Measurements from ENCODE around the gene CDH13. TPM values are rescaled to one million over a fixed set of nuclear protein-coding genes. Genes with fewer than 3 reads are reported as not detected.

CDH13 gene
- total and polyA plus RNA-seq, 5 donors: 20.7 to 123 (median 93.6) TPM

DNA sequence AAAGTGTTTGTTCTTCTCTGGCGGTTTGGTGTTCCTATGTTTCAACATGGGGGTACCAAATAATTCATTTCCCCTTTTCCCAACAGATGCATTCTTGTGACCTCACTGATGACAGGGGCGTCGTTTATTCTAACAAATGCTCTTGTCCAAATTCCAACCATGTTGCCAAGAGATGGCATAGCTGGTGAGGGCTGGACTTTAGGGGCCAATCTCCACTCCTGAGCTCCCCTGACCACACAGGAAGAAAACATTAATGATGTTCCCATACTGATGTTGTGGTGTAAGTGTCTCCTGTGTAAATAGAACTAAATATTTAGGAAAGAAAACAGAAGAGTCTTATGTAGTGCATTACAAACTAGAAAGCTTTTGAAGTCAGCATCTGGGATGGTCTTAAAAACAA lies 431.6 kb downstream of the CDH13 start:
- DNase-seq: no peak
- intact Hi-C loops (cut with DNase I): no loop called here
- peaks cover 2% of the 10 kb centered on the region for H3K4me1 ChIP-seq (ENCODE audit: control insufficient read depth, insufficient read depth, low read length)
- no peaks in the 10 kb centered on the region for H3K9me3 ChIP-seq (ENCODE audit: control insufficient read depth, low read length)
- H3K4me3 ChIP-seq (ENCODE audit: low read length): no peak overlapping the region
- no peak for ATAC-seq
- H3K27me3 ChIP-seq (ENCODE audit: control insufficient read depth, insufficient read depth): no peaks in the 10 kb centered on the region
- no peak overlapping the region for H3K27ac ChIP-seq (ENCODE audit: low read length)
- WGBS: 82% methylated on average over 3 of the region's 3 CpGs

DNA sequence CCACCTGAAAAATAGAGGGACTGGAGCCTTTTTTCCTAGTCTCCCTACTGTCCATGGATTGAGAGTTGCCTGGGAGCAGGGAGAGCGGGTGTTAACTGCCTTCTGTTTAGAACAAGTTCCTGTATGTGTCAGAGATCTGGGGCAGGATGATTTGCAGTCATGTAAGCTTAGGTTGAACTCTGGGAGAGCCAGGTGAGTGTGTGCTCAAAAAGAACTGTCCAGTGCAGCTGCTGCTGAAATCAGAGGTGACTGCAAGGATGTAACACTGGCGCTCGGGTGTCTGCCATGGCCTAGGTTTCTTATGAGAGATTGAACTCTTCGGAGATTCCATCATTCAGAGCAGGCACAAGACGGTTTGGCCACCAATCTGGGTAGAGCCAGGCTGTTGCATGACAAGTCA lies 432.5 kb downstream of the CDH13 start:
- ATAC-seq: no peak
- H3K4me1 ChIP-seq (ENCODE audit: control insufficient read depth, insufficient read depth, low read length): peaks cover 4% of the 10 kb centered on the region
- H3K27ac ChIP-seq (ENCODE audit: low read length): no peak overlapping the region
- no peak for DNase-seq
- no peaks in the 10 kb centered on the region for H3K9me3 ChIP-seq (ENCODE audit: control insufficient read depth, low read length)
- no peaks in the 10 kb centered on the region for H3K27me3 ChIP-seq (ENCODE audit: control insufficient read depth, insufficient read depth)
- H3K4me3 ChIP-seq (ENCODE audit: low read length): no peak overlapping the region
- intact Hi-C loops (cut with DNase I): no loop called here
- WGBS: 91% methylated on average over 5 of the region's 5 CpGs

- Histone ChIP-seq H3K9me3 (ENCODE audit: control insufficient read depth, low read length) (no peaks in the 10 kb centered on the region), H3K4me3 (ENCODE audit: low read length) (no peak overlapping the region), H3K27ac (ENCODE audit: low read length) (no peak overlapping the region), H3K27me3 (ENCODE audit: control insufficient read depth, insufficient read depth) (no peaks in the 10 kb centered on the region), H3K4me1 (ENCODE audit: control insufficient read depth, insufficient read depth, low read length) (peaks cover 6% of the 10 kb centered on the region)
- ATAC-seq (no peak), DNase-seq (no peak)
- intact Hi-C loops (cut with DNase I): no loop called here
- 85% methylated on average over 3 of the region's 3 CpGs for WGBS
Measured at GRCh38 chr16:83066011-83066410, 439.2 kb downstream of the CDH13 start.

DNA sequence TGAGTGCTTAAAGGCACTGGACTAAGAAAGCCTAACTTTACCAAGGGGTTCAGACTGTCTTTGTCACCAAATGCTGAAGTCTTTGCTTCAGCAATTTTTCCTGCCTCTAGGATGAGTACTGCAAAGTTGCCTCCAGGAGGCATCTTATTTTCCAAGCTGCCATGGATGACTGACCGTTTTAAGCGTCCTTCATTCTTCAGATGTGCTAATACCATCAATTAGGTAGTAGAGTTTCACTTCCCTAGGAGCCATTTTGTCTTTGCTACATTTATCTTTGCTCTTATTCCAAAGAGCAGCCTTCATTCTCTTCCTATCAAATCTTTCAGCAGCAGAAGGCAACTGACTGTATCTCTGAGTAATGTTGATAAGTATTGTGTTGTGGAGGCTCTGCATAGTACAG lies 440.1 kb downstream of the CDH13 start:
- DNase-seq: no peak
- Histone ChIP-seq H3K4me3 (ENCODE audit: low read length) (no peak overlapping the region), H3K4me1 (ENCODE audit: control insufficient read depth, insufficient read depth, low read length) (peaks cover 4% of the 10 kb centered on the region), H3K9me3 (ENCODE audit: control insufficient read depth, low read length) (no peaks in the 10 kb centered on the region), H3K27ac (ENCODE audit: low read length) (no peak overlapping the region), H3K27me3 (ENCODE audit: control insufficient read depth, insufficient read depth) (no peaks in the 10 kb centered on the region)
- no peak for ATAC-seq
- WGBS: 63% methylated on average over 2 of the region's 2 CpGs
- intact Hi-C loops (cut with DNase I): no loop called here

GRCh38 chr16:83068686-83069085 lies 441.9 kb downstream of the CDH13 start:
- Histone ChIP-seq H3K9me3 (ENCODE audit: control insufficient read depth, low read length) (no peaks in the 10 kb centered on the region), H3K4me1 (ENCODE audit: control insufficient read depth, insufficient read depth, low read length) (peaks cover 3% of the 10 kb centered on the region), H3K27ac (ENCODE audit: low read length) (no peak overlapping the region), H3K27me3 (ENCODE audit: control insufficient read depth, insufficient read depth) (no peaks in the 10 kb centered on the region), H3K4me3 (ENCODE audit: low read length) (no peak overlapping the region)
- 0% methylated on average over 1 of the region's 1 CpG for WGBS
- ATAC-seq (peak in 1 of 2 donors; percentile 50), DNase-seq (no peak)
- intact Hi-C loops (cut with DNase I): no loop called here

DNA sequence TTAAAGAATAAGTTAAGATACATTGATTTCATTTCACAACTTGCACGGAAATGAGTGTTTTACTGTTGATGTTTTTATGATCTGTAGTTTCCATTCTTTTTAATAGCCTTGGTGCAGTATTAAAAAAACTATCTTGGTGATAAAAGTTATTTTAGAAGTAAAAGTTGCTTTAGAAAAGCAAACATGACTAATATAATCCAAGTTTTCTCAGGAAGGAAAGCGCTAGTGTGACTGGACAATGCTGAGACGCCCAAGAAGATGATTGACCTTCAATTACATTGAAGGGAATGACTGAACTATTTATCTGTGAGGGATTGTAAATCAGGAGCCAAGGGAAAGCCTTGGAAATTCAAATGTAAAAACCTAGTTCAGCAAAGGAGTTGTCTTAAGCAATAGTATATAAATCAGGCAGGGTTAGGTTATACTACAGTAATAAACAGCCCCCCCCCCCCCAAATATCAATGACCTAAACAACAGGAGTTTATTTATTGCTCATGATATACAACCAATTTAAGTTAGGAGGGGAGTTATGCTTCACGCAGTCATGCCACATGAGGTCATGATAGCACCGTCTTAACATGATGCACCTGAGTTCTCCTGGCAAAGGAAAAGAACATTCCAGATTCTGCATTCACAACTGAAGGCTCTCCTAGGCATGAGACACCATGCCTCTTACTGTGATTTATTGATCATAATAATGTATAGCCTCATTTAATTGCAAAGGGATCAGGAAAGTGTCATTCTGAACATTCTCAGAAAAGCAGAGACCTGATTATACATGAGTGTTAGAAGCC lies 443.8 kb downstream of the CDH13 start:
- Histone ChIP-seq H3K27me3 (ENCODE audit: control insufficient read depth, insufficient read depth) (no peaks in the 10 kb centered on the region), H3K9me3 (ENCODE audit: control insufficient read depth, low read length) (no peaks in the 10 kb centered on the region), H3K4me1 (ENCODE audit: control insufficient read depth, insufficient read depth, low read length) (peaks cover 2% of the 10 kb centered on the region), H3K4me3 (ENCODE audit: low read length) (no peak overlapping the region), H3K27ac (ENCODE audit: low read length) (no peak overlapping the region)
- intact Hi-C loops (cut with DNase I): no loop called here
- DNase-seq (no peak), ATAC-seq (peak in 1 of 2 donors; percentile 28)
- WGBS: 74% methylated on average over 5 of the region's 5 CpGs

DNA sequence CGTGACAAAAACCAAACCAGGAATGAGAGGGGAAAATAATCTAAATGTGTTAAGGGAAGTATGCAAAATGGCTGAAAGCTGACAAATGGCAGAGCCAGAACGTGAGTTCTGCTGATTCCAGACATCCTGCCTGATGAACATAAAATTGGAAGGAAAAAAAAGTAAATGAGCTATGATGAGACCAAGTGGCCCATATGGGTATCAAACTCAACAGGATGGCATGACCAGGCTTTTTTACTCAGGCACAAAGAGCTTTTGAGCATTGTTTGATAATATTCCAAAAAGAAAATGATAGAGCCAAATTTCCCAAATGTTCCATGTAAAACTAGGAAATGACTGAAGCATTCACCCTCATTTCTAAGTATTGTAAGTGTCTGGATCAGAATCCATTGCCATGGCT lies 449.2 kb downstream of the CDH13 start:
- H3K9me3 ChIP-seq (ENCODE audit: control insufficient read depth, low read length): no peaks in the 10 kb centered on the region
- intact Hi-C loops (cut with DNase I): no loop called here
- no peaks in the 10 kb centered on the region for H3K4me1 ChIP-seq (ENCODE audit: control insufficient read depth, insufficient read depth, low read length)
- 56% methylated on average over 2 of the region's 2 CpGs for WGBS
- no peaks in the 10 kb centered on the region for H3K27me3 ChIP-seq (ENCODE audit: control insufficient read depth, insufficient read depth)
- no peak overlapping the region for H3K27ac ChIP-seq (ENCODE audit: low read length)
- ATAC-seq (no peak), DNase-seq (no peak)
- H3K4me3 ChIP-seq (ENCODE audit: low read length): no peak overlapping the region

DNA sequence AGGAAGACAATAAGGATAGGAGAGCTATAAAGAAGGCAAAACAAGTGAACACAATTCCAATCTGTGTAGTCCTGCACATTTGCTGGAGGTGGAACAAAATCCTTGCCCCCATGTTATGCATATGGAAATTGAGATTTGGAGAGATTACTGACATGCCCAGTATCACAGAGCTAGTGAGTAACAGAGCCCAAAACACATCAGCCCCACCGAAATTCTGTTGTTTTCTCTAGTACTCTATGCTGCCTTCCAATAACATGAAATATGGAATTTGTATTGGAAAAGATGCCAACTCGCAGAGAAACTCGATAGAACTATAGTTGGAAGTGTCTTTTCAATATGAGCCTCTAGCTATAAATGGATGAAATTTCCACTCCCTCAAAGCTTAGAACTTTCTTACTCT lies 456.6 kb downstream of the CDH13 start:
- WGBS: 88% methylated on average over 3 of the region's 3 CpGs
- H3K9me3 ChIP-seq (ENCODE audit: control insufficient read depth, low read length): no peaks in the 10 kb centered on the region
- DNase-seq (no peak), ATAC-seq (no peak)
- H3K27ac ChIP-seq (ENCODE audit: low read length): no peak overlapping the region
- H3K27me3 ChIP-seq (ENCODE audit: control insufficient read depth, insufficient read depth): no peaks in the 10 kb centered on the region
- intact Hi-C loops (cut with DNase I): no loop called here
- no peaks in the 10 kb centered on the region for H3K4me1 ChIP-seq (ENCODE audit: control insufficient read depth, insufficient read depth, low read length)
- H3K4me3 ChIP-seq (ENCODE audit: low read length): no peak overlapping the region

DNA sequence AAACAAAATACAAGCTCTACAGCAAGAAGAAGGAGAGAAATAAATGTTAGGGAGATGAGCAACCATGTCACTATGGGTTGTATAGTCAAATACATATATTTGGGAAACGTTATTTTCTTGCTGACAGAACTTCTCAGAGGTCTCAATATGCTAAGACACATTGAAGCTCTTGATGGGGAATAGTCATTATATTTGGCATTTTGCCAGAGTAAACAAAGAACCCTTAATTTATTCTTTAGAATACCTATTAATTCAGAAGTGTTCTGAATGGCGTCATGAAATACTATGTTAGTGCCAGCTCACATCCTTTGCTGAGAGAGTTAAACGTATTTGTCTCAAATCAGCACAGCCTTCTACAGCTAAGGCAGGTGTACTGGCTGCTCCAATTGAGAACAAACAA lies 458.9 kb downstream of the CDH13 start:
- intact Hi-C loops (cut with DNase I): no loop called here
- DNase-seq (no peak), ATAC-seq (no peak)
- H3K4me3 ChIP-seq (ENCODE audit: low read length): no peak overlapping the region
- WGBS: 71% methylated on average over 3 of the region's 3 CpGs
- H3K4me1 ChIP-seq (ENCODE audit: control insufficient read depth, insufficient read depth, low read length): no peaks in the 10 kb centered on the region
- H3K27me3 ChIP-seq (ENCODE audit: control insufficient read depth, insufficient read depth): no peaks in the 10 kb centered on the region
- H3K27ac ChIP-seq (ENCODE audit: low read length): no peak overlapping the region
- no peaks in the 10 kb centered on the region for H3K9me3 ChIP-seq (ENCODE audit: control insufficient read depth, low read length)

DNA sequence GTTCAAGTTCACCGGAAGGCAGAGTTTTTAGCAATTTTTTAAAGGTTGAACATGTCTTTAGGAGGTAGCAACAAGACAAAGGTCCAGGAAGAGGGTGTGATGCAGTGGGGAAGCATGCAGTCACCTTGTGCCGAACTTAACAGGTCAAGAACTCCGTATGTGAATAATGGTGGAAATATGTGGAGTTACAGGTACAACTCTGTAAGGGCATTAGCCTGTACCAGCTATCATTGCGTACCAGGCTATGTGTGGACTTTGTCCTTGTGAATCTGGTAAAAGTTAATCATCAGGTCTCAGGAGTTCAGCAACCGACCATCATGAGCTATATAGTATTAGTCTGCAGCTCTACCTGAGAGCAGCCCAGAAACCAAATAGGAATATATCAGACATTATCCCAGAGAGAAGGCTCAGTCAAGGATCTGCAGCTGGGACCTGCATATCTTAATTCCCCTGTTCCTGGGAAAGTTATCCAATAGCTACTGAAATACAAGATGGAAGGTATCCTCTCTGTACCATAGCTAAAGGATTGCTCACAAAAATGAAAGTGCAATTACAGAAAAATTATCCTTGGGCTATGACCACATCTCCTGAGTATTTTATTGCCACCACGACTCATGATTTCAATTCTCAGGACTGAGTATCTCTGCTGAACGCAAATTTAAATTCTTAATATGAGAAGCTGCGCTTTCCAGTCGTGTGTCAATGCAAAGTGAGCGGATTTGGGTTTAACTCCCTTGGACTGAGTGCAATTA lies 469.3 kb downstream of the CDH13 start:
- Histone ChIP-seq H3K27ac (ENCODE audit: low read length) (no peak overlapping the region), H3K4me1 (ENCODE audit: control insufficient read depth, insufficient read depth, low read length) (no peaks in the 10 kb centered on the region), H3K9me3 (ENCODE audit: control insufficient read depth, low read length) (no peaks in the 10 kb centered on the region), H3K4me3 (ENCODE audit: low read length) (no peak overlapping the region), H3K27me3 (ENCODE audit: control insufficient read depth, insufficient read depth) (no peaks in the 10 kb centered on the region)
- WGBS: 81% methylated on average over 10 of the region's 10 CpGs
- ATAC-seq (no peak), DNase-seq (no peak)
- intact Hi-C loops (cut with DNase I): no loop called here

DNA sequence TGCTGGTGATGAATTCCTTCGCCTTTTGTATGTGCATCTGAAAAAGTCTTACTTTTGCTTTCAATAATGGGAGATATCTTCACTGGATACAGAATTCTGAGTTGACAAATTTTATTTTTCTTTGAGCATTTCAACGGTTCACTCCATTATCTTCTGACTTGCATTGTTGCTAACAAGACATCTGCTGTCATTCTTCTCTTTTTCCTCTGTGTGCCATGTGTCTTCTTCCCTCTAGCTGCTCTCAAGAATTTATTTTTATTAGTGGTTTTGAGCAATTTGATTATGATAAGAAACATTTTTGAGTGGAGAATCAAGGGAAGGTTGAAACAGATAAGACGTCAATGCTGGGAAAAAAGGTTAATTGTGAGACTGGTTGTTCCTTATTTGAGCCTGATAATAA lies 471.8 kb downstream of the CDH13 start:
- no peak for ATAC-seq
- H3K27me3 ChIP-seq (ENCODE audit: control insufficient read depth, insufficient read depth): no peaks in the 10 kb centered on the region
- no peak overlapping the region for H3K4me3 ChIP-seq (ENCODE audit: low read length)
- no peak overlapping the region for H3K27ac ChIP-seq (ENCODE audit: low read length)
- 92% methylated on average over 3 of the region's 3 CpGs for WGBS
- DNase-seq: no peak
- intact Hi-C loops (cut with DNase I): no loop called here
- no peaks in the 10 kb centered on the region for H3K9me3 ChIP-seq (ENCODE audit: control insufficient read depth, low read length)
- no peaks in the 10 kb centered on the region for H3K4me1 ChIP-seq (ENCODE audit: control insufficient read depth, insufficient read depth, low read length)
